Heart left ventricle (tissue), 13 donors: ENCODE data around the gene SLC37A1.

ENCODE experiments used
- CTCF ChIP-seq, 12 donors: fragments of 200-600 bp; sonication (generic) in 4 of 12; IDR thresholded peaks; one replicate each; pipeline versions ENCODE4 v1.5.0 to v1.8.0; 2018 to 2022; ENCODE audit warnings: antibody characterized with exemption in 12 of 12, mild to moderate bottlenecking in 5 of 12
- POLR2A ChIP-seq, 2 donors: fragments of 450-650 bp; IDR thresholded peaks; one replicate each; pipeline ENCODE4 v1.6.1; 2017; ENCODE audit warnings: antibody characterized with exemption in 2 of 2, mild to moderate bottlenecking in 2 of 2, moderate library complexity in 2 of 2
- donor health status: ischemic (EF 13 %, LVEDD 7.1; RV severe dilation, severe dysfunction).
- donor health status: DM: no; HTN: yes; CAD: no.
- donor health status: DM: no; HTN: no; CAD: no.
- donor health status: ischemic (EF 25% LVEDD 6.9; RV normal size, moderate dysfunction).
- donor health status: ischemic (EF 25% LVEDD 5.7; RV mildly dilated, moderate dysfunction).
- donor health status: ischemic (EF 35%, LVEDD 5.7; RV mildly dilated, moderate dysfunction).
- donor health status: nonischemic (EF 11% LVEDD 7.7; RV severe dilation, severe dysfunction).
- donor health status: DM: yes; HTN: yes; CAD: no.
- donor health status: PGD.
- donor health status: ischemic (EF 29% LVEDD 5.4; RV normal size, mild dysfunction).
- donor health status: nonischemic (EF 23%, LVEDD 6.1; RV moderate dilation, normal function).

GRCh38 chr21:42479582-42479981 lies 34.1 kb upstream of the SLC37A1 start:
- TF ChIP-seq CTCF (IDR thresholded peaks at IDR 0.05) (no peak), POLR2A (IDR thresholded peaks at IDR 0.05) (no peak)
